NCI-H187 (cell line): ENCODE measurements around the gene KHDRBS1.
"Not testable (repeated sequence)": the region's sequence is repeated elsewhere in the genome, so short reads cannot be mapped to it uniquely, and the experiment has no call there.

Experiments used
- DNase-seq, 2 experiments: peaks; one replicate each; lab custom pipeline; 2025; lab: John Stamatoyannopoulos, UW

The KHDRBS1 gene

GRCh38 chr1:32065613-32066488 lies 52.2 kb downstream of the KHDRBS1 start:
- not testable (repeated sequence) for DNase-seq

- DNase-seq, result no peak
These were observed 52.8 kb downstream of the KHDRBS1 start for GRCh38 chr1:32066489-32066873.

DNA sequence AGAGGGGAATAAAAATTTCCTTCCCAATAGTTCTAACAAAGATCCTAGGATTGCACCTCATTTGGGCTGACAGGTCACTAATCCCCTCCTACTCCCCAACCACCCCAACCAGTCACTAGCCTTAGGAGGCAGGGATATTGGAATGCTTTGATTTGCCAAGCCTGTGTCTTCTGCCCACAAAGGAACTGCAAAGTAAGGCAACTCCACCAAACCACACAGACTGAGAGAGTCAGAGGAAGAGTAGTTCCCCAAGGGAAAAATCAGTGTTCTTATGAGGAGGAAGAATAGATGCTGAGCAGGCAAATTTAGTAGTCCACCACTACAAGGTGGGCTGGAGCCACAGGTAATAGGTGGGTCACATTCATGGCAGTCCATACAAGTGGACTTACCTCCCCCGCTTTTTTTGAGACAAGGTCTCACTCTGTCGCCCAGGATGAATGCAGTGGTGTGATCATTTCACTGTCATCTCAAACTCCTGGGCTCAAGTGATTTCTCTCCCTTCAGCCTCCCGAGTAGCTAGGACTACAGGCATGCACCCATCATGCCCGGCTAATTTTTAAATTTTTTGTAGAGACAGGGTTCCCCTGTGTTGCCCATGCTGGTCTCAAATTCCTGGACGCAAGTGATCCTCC lies 55.4 kb downstream of the KHDRBS1 start:
- DNase-seq, result no peak

- DNase-seq, result no peak
These were observed 58.3 kb downstream of the KHDRBS1 start for GRCh38 chr1:32071758-32072621.

DNA sequence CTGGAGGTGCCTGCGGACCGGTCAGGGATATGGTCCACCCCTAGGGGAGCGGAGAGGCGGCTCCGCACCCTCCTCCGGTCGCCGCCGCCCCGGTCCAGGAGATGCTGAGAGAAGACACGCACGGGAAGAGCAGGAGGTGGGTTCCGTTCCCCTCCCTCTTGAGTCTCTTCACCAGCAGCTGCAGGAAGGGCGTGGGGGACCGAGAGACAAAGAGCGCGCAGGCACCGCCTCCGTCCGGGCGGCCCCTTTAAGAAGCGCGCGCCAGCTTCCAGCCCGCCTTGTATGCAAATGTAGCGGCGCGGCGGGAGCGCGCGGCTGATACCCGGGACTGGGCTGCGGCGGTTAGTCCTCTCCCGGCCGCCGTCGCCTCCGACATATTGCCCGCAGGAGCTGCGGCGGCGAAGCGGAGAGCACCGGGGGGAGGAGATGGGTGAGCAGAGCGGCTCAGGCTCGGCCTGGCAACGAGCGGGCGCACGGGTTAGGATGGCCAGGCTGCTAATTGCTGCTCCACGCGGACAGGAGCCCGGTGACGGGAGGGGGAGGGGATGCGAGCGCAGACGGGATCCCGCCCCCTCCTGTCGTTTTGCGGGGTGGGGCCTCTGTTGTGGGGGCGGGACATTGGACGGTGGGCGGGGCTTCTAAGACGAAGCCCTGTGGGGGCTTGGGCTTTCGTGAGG lies 59.1 kb downstream of the KHDRBS1 start, which contains the start of gene TMEM39B:
Gene TMEM39B, plus strand, starts transcription at position 318 of the 677 bp plus-strand sequence. Its CDS starts 109 bp downstream, at position 427.
- peak; percentile 93 to 96 for DNase-seq

- peak in 1 of 2 experiments; percentile 80 for DNase-seq
These were observed 59.9 kb downstream of the KHDRBS1 start for GRCh38 chr1:32073299-32074229.

DNA sequence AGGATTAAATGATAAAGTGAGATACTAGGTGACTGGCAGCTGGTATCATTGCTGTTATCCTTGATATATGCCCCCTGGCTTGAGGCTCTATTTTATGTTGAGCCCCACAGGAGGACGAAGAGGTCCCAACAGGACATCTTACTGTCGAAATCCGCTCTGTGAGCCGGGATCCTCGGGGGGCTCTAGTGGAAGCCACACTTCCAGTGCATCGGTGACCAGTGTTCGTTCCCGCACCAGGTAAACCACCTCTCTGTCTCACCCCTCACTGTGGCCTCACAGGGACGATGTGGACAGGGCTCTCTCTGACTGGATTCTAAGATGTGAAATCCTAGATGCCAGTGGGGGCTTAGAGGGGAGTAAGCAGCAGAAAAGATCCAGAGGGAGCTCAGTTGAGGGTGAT lies 61.2 kb downstream of the KHDRBS1 start:
- no peak for DNase-seq

GRCh38 chr1:32077451-32077850 lies 63.8 kb downstream of the KHDRBS1 start:
- DNase-seq, result no peak

DNA sequence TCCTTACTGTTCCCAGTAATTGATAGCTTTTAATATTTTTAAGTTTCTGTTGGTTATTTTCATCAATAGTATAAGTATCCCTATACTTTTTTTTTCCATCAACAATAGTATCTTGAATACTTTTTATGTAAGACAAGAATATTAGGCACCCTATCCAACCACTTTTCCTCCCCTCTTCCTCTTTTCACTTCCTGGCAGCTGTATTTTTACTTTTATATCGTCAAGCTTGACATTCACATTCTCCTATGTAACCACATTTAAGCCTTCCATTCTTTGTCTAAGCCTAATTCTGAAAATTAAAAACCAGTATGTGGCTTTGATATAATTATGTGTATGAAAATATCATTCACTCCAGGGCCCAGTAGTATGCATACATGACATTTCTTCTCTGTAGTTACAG lies 68.4 kb downstream of the KHDRBS1 start:
- no peak for DNase-seq

GRCh38 chr1:32086381-32086780 lies 72.7 kb downstream of the KHDRBS1 start:
- DNase-seq, result not testable (repeated sequence)

DNA sequence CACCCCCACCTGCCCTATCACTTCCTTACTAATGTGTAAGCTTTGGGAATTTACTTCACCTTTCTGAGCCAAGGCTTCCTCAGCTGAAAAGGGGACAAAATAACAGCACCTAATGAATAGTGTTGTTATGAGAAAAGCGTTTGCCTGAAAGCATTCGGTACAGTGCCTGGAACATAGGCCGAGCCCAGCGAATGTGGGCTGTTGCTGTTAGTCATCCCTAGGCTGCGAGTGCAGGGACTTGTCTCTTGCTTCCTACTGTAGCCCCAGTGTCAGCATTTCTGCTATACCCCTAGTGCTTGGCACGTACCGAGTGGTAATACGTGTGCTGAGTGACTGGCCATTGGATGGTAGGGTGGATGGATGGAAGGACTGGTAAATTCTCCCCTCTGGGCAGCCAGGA lies 77.5 kb downstream of the KHDRBS1 start:
- DNase-seq, result no peak

- DNase-seq, result no peak
These were observed 77.9 kb downstream of the KHDRBS1 start for GRCh38 chr1:32091591-32091990.
